Ammon's horn (tissue), 1 donor: ENCODE results near the gene KIAA1671.

Source experiments
- DNase-seq: peaks from one replicate; pipeline ENCODE4 v3.0.0-alpha.2; 2016; ENCODE audit warnings: low spot score

Gene KIAA1671

GRCh38 chr22:25068707-25069106, 116.2 kb downstream of the KIAA1671 start:
- no peak for DNase-seq

GRCh38 chr22:25069426-25069757, 116.9 kb downstream of the KIAA1671 start:
- DNase-seq = no peak

GRCh38 chr22:25069758-25070481, 117.4 kb downstream of the KIAA1671 start:
- DNase-seq = no peak

GRCh38 chr22:25070956-25071355, 118.4 kb downstream of the KIAA1671 start:
- no peak for DNase-seq

- DNase-seq = no peak
Measured at GRCh38 chr22:25071720-25072119, 119.2 kb downstream of the KIAA1671 start.

GRCh38 chr22:25072406-25072805, 119.9 kb downstream of the KIAA1671 start:
- DNase-seq = no peak

GRCh38 chr22:25076336-25076735, 123.8 kb downstream of the KIAA1671 start:
- no peak for DNase-seq

GRCh38 chr22:25077056-25077455, 124.5 kb downstream of the KIAA1671 start:
- DNase-seq = no peak

GRCh38 chr22:25077964-25078363, 125.4 kb downstream of the KIAA1671 start:
- no peak for DNase-seq

GRCh38 chr22:25078591-25078990, 126.1 kb downstream of the KIAA1671 start:
- DNase-seq = no peak

- DNase-seq = no peak
Measured at GRCh38 chr22:25080855-25081254, 128.3 kb downstream of the KIAA1671 start.

GRCh38 chr22:25081409-25081824, 128.9 kb downstream of the KIAA1671 start:
- no peak for DNase-seq

- no peak for DNase-seq
Measured at GRCh38 chr22:25082096-25082495, 129.6 kb downstream of the KIAA1671 start.

- DNase-seq = no peak
Measured at GRCh38 chr22:25083056-25083806, 130.7 kb downstream of the KIAA1671 start.

- peak; percentile 56 for DNase-seq
Measured at GRCh38 chr22:25083807-25084200, 131.3 kb downstream of the KIAA1671 start.

- no peak for DNase-seq
Measured at GRCh38 chr22:25084405-25085107, 132.0 kb downstream of the KIAA1671 start.

- DNase-seq = no peak
Measured at GRCh38 chr22:25085156-25085555, 132.6 kb downstream of the KIAA1671 start.

GRCh38 chr22:25085930-25086901, 133.7 kb downstream of the KIAA1671 start:
- no peak for DNase-seq

GRCh38 chr22:25086902-25087282, 134.4 kb downstream of the KIAA1671 start:
- DNase-seq = no peak

- no peak for DNase-seq
Measured at GRCh38 chr22:25090225-25090890, 137.8 kb downstream of the KIAA1671 start.

GRCh38 chr22:25091458-25091857, 138.9 kb downstream of the KIAA1671 start:
- DNase-seq = peak; percentile 56
